Activated naive CD8-positive, alpha-beta T cell treated with anti-CD3 and anti-CD28 coated beads, Interleukin-2, amount 10 ng/mL, durations not matched to agents 7 days and 5 days (primary cell): ENCODE measurements around the gene MXRA8. TPM values are rescaled to one million over a fixed set of nuclear protein-coding genes. Genes with fewer than 3 reads are reported as not detected.

ENCODE experiments used
- ATAC-seq: fragments of 150-1000 bp; cut with Tn5 transposase; one replicate; pipeline ENCODE4 v1.10.0; 2021; ENCODE audit warnings: low read depth, moderate library complexity
- POLR2A ChIA-PET: fragments of 350-600 bp; sonication (Branson Sonifier 250); formaldehyde crosslinking; loops from one replicate; lab custom pipeline; 2021; ENCODE audit warnings: antibody characterized with exemption; lab: Charles Lee
- DNase-seq: peaks from one replicate; pipeline ENCODE4 v3.0.0; 2021
- H3K27ac Mint-ChIP-seq: one replicate; pipeline ENCODE4 v1.8.0; 2022; ENCODE audit warnings: mild to moderate bottlenecking, mixed read lengths
- H3K27me3 Mint-ChIP-seq: one replicate; pipeline ENCODE4 v1.8.0; 2022; ENCODE audit warnings: mild to moderate bottlenecking, moderate library complexity, mixed read lengths
- H3K36me3 Mint-ChIP-seq: one replicate; pipeline ENCODE4 v1.8.0; 2021; ENCODE audit warnings: mild to moderate bottlenecking, mixed read lengths
- H3K4me1 Mint-ChIP-seq: one replicate; pipeline ENCODE4 v1.8.0; 2021; ENCODE audit warnings: mixed read lengths
- H3K4me3 Mint-ChIP-seq: one replicate; pipeline ENCODE4 v1.8.0; 2022; ENCODE audit warnings: mild to moderate bottlenecking, moderate library complexity, mixed read lengths
- H3K9me3 Mint-ChIP-seq: one replicate; pipeline ENCODE4 v1.8.0; 2021; ENCODE audit warnings: mixed read lengths
- total RNA-seq, 2 experiments: library from RNA; stranded (reverse); gene quantifications; one replicate each; pipeline ENCODE4 v1.2.3, GENCODE V29; 2021

Gene MXRA8
- total RNA-seq, 2 experiments from 2014 or later: 0.51 to 1.2 TPM

- Mint-ChIP-seq H3K27me3 (no peaks in the 10 kb centered on the region), H3K9me3 (no peaks in the 10 kb centered on the region), H3K4me3 (no peak overlapping the region), H3K36me3 (peaks cover 11% of the 10 kb centered on the region), H3K4me1 (no peaks in the 10 kb centered on the region), H3K27ac (no peak overlapping the region)
- ATAC-seq (no peak), DNase-seq (no peak)
- POLR2A ChIA-PET: no interaction called here
These were observed 20.1 kb downstream of the MXRA8 start for GRCh38 chr1:1338278-1338677.

- no peak overlapping the region for H3K27ac Mint-ChIP-seq
- no peaks in the 10 kb centered on the region for H3K27me3 Mint-ChIP-seq
- H3K4me1 Mint-ChIP-seq: no peaks in the 10 kb centered on the region
- DNase-seq (peak; percentile 56), ATAC-seq (peak; percentile 30)
- peaks cover 11% of the 10 kb centered on the region for H3K36me3 Mint-ChIP-seq
- H3K4me3 Mint-ChIP-seq: no peak overlapping the region
- no peaks in the 10 kb centered on the region for H3K9me3 Mint-ChIP-seq
- POLR2A ChIA-PET: no interaction called here
These were observed 20.6 kb downstream of the MXRA8 start for GRCh38 chr1:1337793-1338147.

GRCh38 chr1:1336931-1337792 lies 21.2 kb downstream of the MXRA8 start:
- Mint-ChIP-seq H3K9me3 (no peaks in the 10 kb centered on the region), H3K4me3 (no peak overlapping the region), H3K36me3 (peaks cover 11% of the 10 kb centered on the region), H3K27ac (no peak overlapping the region), H3K4me1 (no peaks in the 10 kb centered on the region), H3K27me3 (no peaks in the 10 kb centered on the region)
- no peak for DNase-seq
- ATAC-seq: no peak
- POLR2A ChIA-PET: no interaction called here

GRCh38 chr1:1336446-1336845 lies 21.9 kb downstream of the MXRA8 start:
- ATAC-seq: no peak
- Mint-ChIP-seq H3K36me3 (peaks cover 9% of the 10 kb centered on the region), H3K9me3 (no peaks in the 10 kb centered on the region), H3K4me3 (no peak overlapping the region), H3K4me1 (no peaks in the 10 kb centered on the region), H3K27ac (no peak overlapping the region), H3K27me3 (no peaks in the 10 kb centered on the region)
- DNase-seq: no peak
- POLR2A ChIA-PET: no interaction called here

- POLR2A ChIA-PET: no interaction called here
- H3K4me3 Mint-ChIP-seq: no peak overlapping the region
- no peak overlapping the region for H3K27ac Mint-ChIP-seq
- H3K9me3 Mint-ChIP-seq: no peaks in the 10 kb centered on the region
- H3K4me1 Mint-ChIP-seq: no peaks in the 10 kb centered on the region
- peaks cover 4% of the 10 kb centered on the region for H3K36me3 Mint-ChIP-seq
- H3K27me3 Mint-ChIP-seq: no peaks in the 10 kb centered on the region
- ATAC-seq: no peak
- DNase-seq: no peak
These were observed 22.5 kb downstream of the MXRA8 start for GRCh38 chr1:1335792-1336248.

- Mint-ChIP-seq H3K36me3 (no peaks in the 10 kb centered on the region), H3K9me3 (no peaks in the 10 kb centered on the region), H3K4me3 (no peak overlapping the region), H3K27me3 (no peaks in the 10 kb centered on the region), H3K4me1 (no peaks in the 10 kb centered on the region), H3K27ac (no peak overlapping the region)
- ATAC-seq (no peak), DNase-seq (no peak)
- POLR2A ChIA-PET: interaction anchor here (0.9 kb wide), 1 partner anchor 11 kb away, joined by 3 read pairs; no protein-coding TSS in a partner anchor
These were observed 23.1 kb downstream of the MXRA8 start for GRCh38 chr1:1335283-1335682.

- Mint-ChIP-seq H3K27me3 (no peaks in the 10 kb centered on the region), H3K36me3 (no peaks in the 10 kb centered on the region), H3K9me3 (no peaks in the 10 kb centered on the region), H3K4me1 (no peaks in the 10 kb centered on the region), H3K4me3 (no peak overlapping the region), H3K27ac (no peak overlapping the region)
- no peak for ATAC-seq
- POLR2A ChIA-PET: interaction anchor here (0.9 kb wide), 1 partner anchor 12 kb away, joined by 3 read pairs; no protein-coding TSS in a partner anchor
- no peak for DNase-seq
These were observed 23.5 kb downstream of the MXRA8 start for GRCh38 chr1:1334835-1335234.

- no peaks in the 10 kb centered on the region for H3K36me3 Mint-ChIP-seq
- ATAC-seq: no peak
- POLR2A ChIA-PET: no interaction called here
- H3K27ac Mint-ChIP-seq: no peak overlapping the region
- no peak for DNase-seq
- no peaks in the 10 kb centered on the region for H3K9me3 Mint-ChIP-seq
- no peaks in the 10 kb centered on the region for H3K27me3 Mint-ChIP-seq
- no peaks in the 10 kb centered on the region for H3K4me1 Mint-ChIP-seq
- no peak overlapping the region for H3K4me3 Mint-ChIP-seq
These were observed 24.7 kb downstream of the MXRA8 start for GRCh38 chr1:1333551-1334241.

GRCh38 chr1:1332774-1333480 lies 25.4 kb downstream of the MXRA8 start:
- Mint-ChIP-seq H3K4me3 (no peak overlapping the region), H3K27me3 (no peaks in the 10 kb centered on the region), H3K4me1 (no peaks in the 10 kb centered on the region), H3K9me3 (no peaks in the 10 kb centered on the region), H3K27ac (no peak overlapping the region), H3K36me3 (no peaks in the 10 kb centered on the region)
- POLR2A ChIA-PET: no interaction called here
- ATAC-seq (no peak), DNase-seq (no peak)

GRCh38 chr1:1332031-1332755 lies 26.2 kb downstream of the MXRA8 start:
- no peaks in the 10 kb centered on the region for H3K9me3 Mint-ChIP-seq
- no peak for DNase-seq
- no peaks in the 10 kb centered on the region for H3K4me1 Mint-ChIP-seq
- H3K36me3 Mint-ChIP-seq: no peaks in the 10 kb centered on the region
- no peak overlapping the region for H3K4me3 Mint-ChIP-seq
- no peak overlapping the region for H3K27ac Mint-ChIP-seq
- H3K27me3 Mint-ChIP-seq: no peaks in the 10 kb centered on the region
- POLR2A ChIA-PET: no interaction called here
- ATAC-seq: no peak

GRCh38 chr1:1331068-1331965 lies 27.0 kb downstream of the MXRA8 start, which contains the start of gene TAS1R3:
TAS1R3 (plus strand) TSS chr1:1331280; CDS start chr1:1331346, 66 bp downstream.
- ATAC-seq (no peak), DNase-seq (no peak)
- Mint-ChIP-seq H3K36me3 (no peaks in the 10 kb centered on the region), H3K4me3 (no peak within 1 kb of the TSS), H3K4me1 (peaks cover under 1% of the 10 kb centered on the region), H3K9me3 (no peaks in the 10 kb centered on the region), H3K27me3 (no peaks in the 10 kb centered on the region), H3K27ac (no peak within 1 kb of the TSS)
- POLR2A ChIA-PET: no interaction called here

GRCh38 chr1:1330366-1331067 lies 27.8 kb downstream of the MXRA8 start:
- no peak overlapping the region for H3K27ac Mint-ChIP-seq
- H3K36me3 Mint-ChIP-seq: no peaks in the 10 kb centered on the region
- DNase-seq (no peak), ATAC-seq (no peak)
- H3K4me3 Mint-ChIP-seq: no peak overlapping the region
- no peaks in the 10 kb centered on the region for H3K27me3 Mint-ChIP-seq
- no peaks in the 10 kb centered on the region for H3K9me3 Mint-ChIP-seq
- POLR2A ChIA-PET: no interaction called here
- peaks cover 4% of the 10 kb centered on the region for H3K4me1 Mint-ChIP-seq
